OCI-LY3 (cell line): ENCODE results near the gene SPAG4.

Experiments used
- H2AFZ ChIP-seq: fragments of 200-600, 300-600 bp; shearing (Covaris generic); 2 replicates; pipeline ENCODE4 v1.6.0; 2014; ENCODE audit warnings: antibody characterized with exemption, low read depth, low read length
- H3K27ac ChIP-seq: fragments of 200-600, 300-600 bp; sonication (generic); 2 replicates; pipeline ENCODE4 v1.5.1; 2014; ENCODE audit warnings: mild to moderate bottlenecking, low read length, moderate library complexity, mixed read lengths
- H3K27me3 ChIP-seq: fragments of 200-600, 300-600 bp; sonication (generic); 2 replicates; pipeline ENCODE4 v1.6.1; 2014; ENCODE audit warnings: low read depth, low read length, mixed read lengths
- H3K36me3 ChIP-seq: fragments of 200-600, 300-600 bp; sonication (generic); replicated peaks from 2 replicates; pipeline ENCODE3; 2014; ENCODE audit warnings: low read depth, low read length, mixed read lengths
- H3K4me1 ChIP-seq: fragments of 300-600, 200-600 bp; sonication (generic); 2 replicates; pipeline ENCODE4 v1.6.1; 2014; ENCODE audit warnings: low read length, mixed read lengths
- H3K4me2 ChIP-seq: fragments of 200-600, 300-600 bp; sonication (generic); 2 replicates; pipeline ENCODE4 v1.6.1; 2014; ENCODE audit warnings: low read length, mixed read lengths
- H3K4me3 ChIP-seq: fragments of 300-600, 200-600 bp; sonication (generic); 2 replicates; pipeline ENCODE4 v1.5.1; 2014; ENCODE audit warnings: antibody characterized with exemption, mild to moderate bottlenecking, low read length, moderate library complexity
- H3K79me2 ChIP-seq: fragments of 300-600, 200-600 bp; shearing (Covaris generic); 2 replicates; pipeline ENCODE4 v1.6.1; 2014; ENCODE audit warnings: mild to moderate bottlenecking, low read length, mixed read lengths
- H3K9ac ChIP-seq: fragments of 300-600, 200-600 bp; shearing (Covaris generic); 2 replicates; pipeline ENCODE4 v1.6.0; 2014; ENCODE audit warnings: mild to moderate bottlenecking, low read length, moderate library complexity
- H3K9me3 ChIP-seq: fragments of 200-600, 300-600 bp; shearing (Covaris generic); 2 replicates; pipeline ENCODE4 v1.6.1; 2014; ENCODE audit warnings: low read length, mixed read lengths; ENCODE audit not compliant: insufficient read depth
- H4K20me1 ChIP-seq: fragments of 200-600, 300-600 bp; sonication (generic); 2 replicates; pipeline ENCODE4 v1.6.1; 2016; ENCODE audit warnings: low read length, mixed read lengths; ENCODE audit not compliant: insufficient read depth
- EZH2phosphoT487 ChIP-seq: fragments of 200-600 bp; shearing (Covaris generic); IDR thresholded peaks from 2 replicates; pipeline ENCODE4 v1.6.1; 2018; ENCODE audit warnings: antibody characterized with exemption, mixed run types, low read depth
- TF ChIP-seq, protein P1 (sequence below): fragments of 200-600, 300-600 bp; sonication (generic); IDR thresholded peaks from 2 replicates; pipeline ENCODE4 v1.5.1; 2014; ENCODE audit warnings: antibody characterized with exemption, low read length, low read depth

SPAG4 gene

DNA sequence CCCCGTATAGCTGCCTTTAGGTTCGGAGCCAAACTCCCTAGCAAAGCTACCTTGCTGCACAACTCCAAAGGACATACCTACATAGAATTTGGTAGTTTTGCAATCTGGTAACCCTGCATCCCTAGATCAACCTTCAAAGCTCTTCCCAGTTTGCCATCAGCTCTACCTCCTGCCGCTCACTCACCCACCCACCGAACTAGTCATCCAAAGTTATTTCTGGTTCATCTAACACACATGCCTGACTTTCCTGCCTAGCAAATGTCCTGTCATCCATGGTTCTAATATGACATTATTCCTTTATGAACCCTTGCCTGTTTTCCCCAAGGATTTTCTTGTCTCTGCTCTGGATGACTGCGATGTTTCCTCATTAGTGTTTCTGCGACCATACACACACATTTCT, 21.6 kb downstream of the SPAG4 start:
- H3K9me3 ChIP-seq: no peaks in the 10 kb centered on the region
- H4K20me1 ChIP-seq: peaks cover 50% of the 10 kb centered on the region
- no peaks in the 10 kb centered on the region for H3K4me1 ChIP-seq
- peaks cover 86% of the 10 kb centered on the region for H3K79me2 ChIP-seq
- peaks cover 8% of the 10 kb centered on the region for H3K36me3 ChIP-seq
- no peaks in the 10 kb centered on the region for H3K27me3 ChIP-seq
- no peak overlapping the region for H3K4me3 ChIP-seq
- no peak overlapping the region for H3K27ac ChIP-seq
- H3K9ac ChIP-seq: no peak overlapping the region
- no peak overlapping the region for H3K4me2 ChIP-seq
- TF ChIP-seq, protein P1, sequence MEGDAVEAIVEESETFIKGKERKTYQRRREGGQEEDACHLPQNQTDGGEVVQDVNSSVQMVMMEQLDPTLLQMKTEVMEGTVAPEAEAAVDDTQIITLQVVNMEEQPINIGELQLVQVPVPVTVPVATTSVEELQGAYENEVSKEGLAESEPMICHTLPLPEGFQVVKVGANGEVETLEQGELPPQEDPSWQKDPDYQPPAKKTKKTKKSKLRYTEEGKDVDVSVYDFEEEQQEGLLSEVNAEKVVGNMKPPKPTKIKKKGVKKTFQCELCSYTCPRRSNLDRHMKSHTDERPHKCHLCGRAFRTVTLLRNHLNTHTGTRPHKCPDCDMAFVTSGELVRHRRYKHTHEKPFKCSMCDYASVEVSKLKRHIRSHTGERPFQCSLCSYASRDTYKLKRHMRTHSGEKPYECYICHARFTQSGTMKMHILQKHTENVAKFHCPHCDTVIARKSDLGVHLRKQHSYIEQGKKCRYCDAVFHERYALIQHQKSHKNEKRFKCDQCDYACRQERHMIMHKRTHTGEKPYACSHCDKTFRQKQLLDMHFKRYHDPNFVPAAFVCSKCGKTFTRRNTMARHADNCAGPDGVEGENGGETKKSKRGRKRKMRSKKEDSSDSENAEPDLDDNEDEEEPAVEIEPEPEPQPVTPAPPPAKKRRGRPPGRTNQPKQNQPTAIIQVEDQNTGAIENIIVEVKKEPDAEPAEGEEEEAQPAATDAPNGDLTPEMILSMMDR: no peak
- TF ChIP-seq EZH2phosphoT487: no peak
- H2AFZ ChIP-seq: no peak overlapping the region

DNA sequence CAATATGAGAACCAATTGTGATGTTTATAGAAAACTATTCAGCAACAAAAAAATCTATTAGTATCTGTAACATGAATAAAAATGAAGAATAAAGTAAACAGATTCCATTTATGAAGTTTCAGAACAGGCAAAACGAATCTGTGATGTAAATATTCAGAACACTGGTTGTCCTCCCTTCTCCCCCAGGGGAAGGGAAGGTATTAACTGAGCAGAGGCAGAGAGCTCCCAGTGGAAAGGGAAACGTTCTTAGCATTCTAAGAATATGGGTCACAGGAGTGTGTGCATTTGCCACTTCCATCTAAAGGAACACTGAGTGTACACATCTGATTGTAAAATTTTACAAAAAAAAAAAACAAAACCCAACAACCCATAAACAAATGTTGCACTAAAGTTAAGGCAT, 23.1 kb downstream of the SPAG4 start:
- H2AFZ ChIP-seq: no peak overlapping the region

DNA sequence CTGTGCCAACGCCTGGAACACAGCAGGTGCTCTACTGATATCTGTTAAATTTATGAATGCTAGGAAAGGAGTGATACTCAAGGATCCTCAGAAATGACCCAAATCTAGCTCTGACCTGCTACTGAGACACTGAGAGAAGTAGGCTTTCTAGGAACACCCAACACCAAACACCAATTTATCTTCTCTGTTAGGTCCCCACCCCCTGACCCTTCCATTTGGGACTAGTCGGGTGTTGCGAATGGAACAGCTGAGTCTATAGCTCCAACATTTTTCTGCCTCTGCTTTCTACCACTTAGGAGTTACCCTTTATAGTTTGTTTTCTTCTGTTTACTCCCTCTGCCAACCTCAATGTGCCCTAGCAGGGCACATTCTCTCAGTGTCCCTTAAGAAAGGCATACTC, 25.1 kb downstream of the SPAG4 start:
- H3K27ac ChIP-seq: no peak overlapping the region
- H3K79me2 ChIP-seq: peaks cover 93% of the 10 kb centered on the region
- H3K9me3 ChIP-seq: no peaks in the 10 kb centered on the region

More for the DNA sequence above, 23.1 kb downstream of the SPAG4 start:
- Histone ChIP-seq H3K9me3 (no peaks in the 10 kb centered on the region), H3K4me1 (no peaks in the 10 kb centered on the region), H3K9ac (no peak overlapping the region), H3K27ac (no peak overlapping the region), H3K27me3 (no peaks in the 10 kb centered on the region), H3K4me3 (no peak overlapping the region), H3K79me2 (peaks cover 85% of the 10 kb centered on the region), H3K36me3 (peaks cover 8% of the 10 kb centered on the region), H4K20me1 (peaks cover 51% of the 10 kb centered on the region), H3K4me2 (no peak overlapping the region)
- no peak for TF ChIP-seq EZH2phosphoT487
- TF ChIP-seq, protein P1: no peak

DNA sequence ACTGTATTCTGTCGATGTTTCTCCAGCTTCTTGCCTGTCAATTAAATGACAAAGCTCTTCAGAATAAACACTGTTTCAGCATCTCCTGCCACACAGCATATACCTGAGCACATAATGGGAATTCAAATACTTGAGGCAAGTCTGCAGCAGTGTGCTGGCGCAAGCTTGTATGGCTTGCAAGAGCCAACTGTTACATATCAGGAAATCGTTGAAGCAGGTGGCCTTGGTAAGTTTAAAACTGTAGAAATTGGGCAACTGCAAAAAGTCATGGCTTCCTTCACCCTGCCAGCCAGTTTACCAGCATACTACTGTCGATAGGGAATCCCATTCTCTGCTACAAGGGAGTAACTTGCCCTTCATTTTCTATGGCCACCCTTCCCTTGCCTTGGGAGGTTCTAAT, 26.1 kb downstream of the SPAG4 start:
- Histone ChIP-seq H3K27ac (no peak overlapping the region), H3K27me3 (no peaks in the 10 kb centered on the region), H3K36me3 (peaks cover 8% of the 10 kb centered on the region), H2AFZ (no peak overlapping the region), H3K4me2 (no peak overlapping the region), H3K4me1 (no peaks in the 10 kb centered on the region), H4K20me1 (peaks cover 63% of the 10 kb centered on the region), H3K79me2 (peaks cover 93% of the 10 kb centered on the region), H3K9ac (no peak overlapping the region), H3K9me3 (no peaks in the 10 kb centered on the region), H3K4me3 (no peak overlapping the region)
- no peak for TF ChIP-seq EZH2phosphoT487
- TF ChIP-seq, protein P1: no peak

More for the DNA sequence above, 25.1 kb downstream of the SPAG4 start:
- H4K20me1 ChIP-seq: peaks cover 65% of the 10 kb centered on the region
- H3K4me1 ChIP-seq: no peaks in the 10 kb centered on the region
- no peak overlapping the region for H3K4me3 ChIP-seq
- no peak overlapping the region for H3K9ac ChIP-seq
- no peak overlapping the region for H3K4me2 ChIP-seq
- H2AFZ ChIP-seq: no peak overlapping the region
- TF ChIP-seq EZH2phosphoT487: no peak
- TF ChIP-seq, protein P1: no peak
- no peaks in the 10 kb centered on the region for H3K27me3 ChIP-seq
- H3K36me3 ChIP-seq: peaks cover 8% of the 10 kb centered on the region
